IgD-negative memory B cell (primary cell): ENCODE data around the gene ZNF316. TPM values are rescaled to one million over a fixed set of nuclear protein-coding genes. Genes with fewer than 3 reads are reported as not detected.

Experiments
- H3K27ac Mint-ChIP-seq, 3 donors: one replicate each; pipeline ENCODE4 v1.8.0; 2020 to 2022; ENCODE audit warnings: mild to moderate bottlenecking in 3 of 3, mixed read lengths in 3 of 3, moderate library complexity in 1 of 3
- H3K27me3 Mint-ChIP-seq: one replicate; pipeline ENCODE4 v1.8.0; 2021; ENCODE audit warnings: mixed read lengths
- H3K36me3 Mint-ChIP-seq: one replicate; pipeline ENCODE4 v1.8.0; 2020; ENCODE audit warnings: mild to moderate bottlenecking, mixed read lengths
- H3K4me1 Mint-ChIP-seq, 3 donors: one replicate each; pipeline ENCODE4 v1.8.0; 2020 to 2022; ENCODE audit warnings: mixed read lengths in 3 of 3, mild to moderate bottlenecking in 1 of 3
- H3K4me3 Mint-ChIP-seq, 4 donors: one replicate each; pipeline ENCODE4 v1.8.0; 2020 to 2022; ENCODE audit warnings: mild to moderate bottlenecking in 4 of 4, mixed read lengths in 4 of 4, moderate library complexity in 3 of 4
- H3K9me3 Mint-ChIP-seq, 3 donors: one replicate each; pipeline ENCODE4 v1.8.0; 2020 to 2021; ENCODE audit warnings: mixed read lengths in 3 of 3, mild to moderate bottlenecking in 1 of 3
- polyA plus RNA-seq: library from polyadenylated mRNA; unstranded; fragments of 300-500 nt; fragmentation: Illumina TruSeq; gene quantifications from one replicate; pipeline ENCODE4 v1.2.3, GENCODE V29; 2021

The ZNF316 gene
- polyA plus RNA-seq, 1 donor from 2014 or later = 2.1 TPM

GRCh38 chr7:6648066-6648814 is 11.1 kb downstream of the ZNF316 start:
- H3K4me1 Mint-ChIP-seq = no peaks in the 10 kb centered on the region
- no peak overlapping the region for H3K27ac Mint-ChIP-seq
- peaks cover 12% of the 10 kb centered on the region for H3K36me3 Mint-ChIP-seq
- no peaks in the 10 kb centered on the region for H3K27me3 Mint-ChIP-seq
- no peak overlapping the region for H3K4me3 Mint-ChIP-seq
- H3K9me3 Mint-ChIP-seq = peaks cover 0 to 2% (median 0%) of the 10 kb centered on the region in 3 donors

DNA sequence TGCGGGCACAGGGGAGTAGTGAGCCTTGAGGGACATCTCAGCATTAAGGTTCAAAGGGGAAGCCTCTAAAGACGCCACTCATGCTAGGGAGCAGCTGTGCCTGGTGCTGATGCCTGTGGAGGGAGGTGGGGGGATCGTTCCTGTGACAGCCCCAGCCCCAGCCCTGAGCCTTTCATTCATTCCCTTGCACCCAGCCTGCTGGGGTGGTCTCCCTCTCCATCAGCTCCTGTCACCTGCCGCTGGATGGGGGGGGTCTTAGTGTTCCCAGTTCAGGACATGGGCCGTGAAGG is 11.6 kb downstream of the ZNF316 start:
- no peak overlapping the region for H3K27ac Mint-ChIP-seq
- H3K9me3 Mint-ChIP-seq = peaks cover 0 to 2% (median 0%) of the 10 kb centered on the region in 3 donors
- H3K36me3 Mint-ChIP-seq = peaks cover 12% of the 10 kb centered on the region
- H3K4me3 Mint-ChIP-seq = no peak overlapping the region
- no peaks in the 10 kb centered on the region for H3K27me3 Mint-ChIP-seq
- no peaks in the 10 kb centered on the region for H3K4me1 Mint-ChIP-seq

GRCh38 chr7:6649241-6649961 is 12.3 kb downstream of the ZNF316 start:
- H3K27me3 Mint-ChIP-seq = no peaks in the 10 kb centered on the region
- no peaks in the 10 kb centered on the region for H3K4me1 Mint-ChIP-seq
- peaks cover 0 to 2% (median 0%) of the 10 kb centered on the region in 3 donors for H3K9me3 Mint-ChIP-seq
- peaks cover 12% of the 10 kb centered on the region for H3K36me3 Mint-ChIP-seq
- no peak overlapping the region for H3K4me3 Mint-ChIP-seq
- peak overlapping the region in 2 of 3 donors; percentile 31 to 78 for H3K27ac Mint-ChIP-seq

DNA sequence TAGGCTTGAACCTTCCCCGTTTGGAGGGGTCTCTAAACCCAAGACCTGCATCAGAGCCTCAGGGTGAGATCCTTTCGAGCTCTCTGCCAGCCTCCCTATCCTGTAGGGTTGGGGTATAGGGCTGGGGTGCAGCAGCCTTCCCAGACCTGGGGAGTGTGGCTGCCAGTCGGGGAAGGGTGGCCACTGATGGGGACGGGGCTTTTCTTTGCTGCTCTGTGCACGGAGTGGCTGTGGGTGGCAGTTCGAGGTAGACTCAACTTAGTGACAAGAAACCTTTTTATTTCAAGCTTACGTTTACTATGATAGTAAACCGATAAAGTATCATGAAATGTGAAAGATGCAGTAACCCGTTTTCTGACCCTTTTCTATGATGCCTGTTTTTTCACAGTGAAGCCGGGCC is 13.0 kb downstream of the ZNF316 start:
- Mint-ChIP-seq H3K27me3 (no peaks in the 10 kb centered on the region), H3K4me1 (no peaks in the 10 kb centered on the region), H3K9me3 (peaks cover 0 to 2% (median 0%) of the 10 kb centered on the region in 3 donors), H3K27ac (peak overlapping the region in 1 of 3 donors; percentile 77), H3K4me3 (no peak overlapping the region), H3K36me3 (peaks cover 16% of the 10 kb centered on the region)

- Mint-ChIP-seq H3K4me1 (no peaks in the 10 kb centered on the region), H3K36me3 (peaks cover 18% of the 10 kb centered on the region), H3K4me3 (no peak overlapping the region), H3K9me3 (peaks cover 0 to 2% (median 0%) of the 10 kb centered on the region in 3 donors), H3K27me3 (no peaks in the 10 kb centered on the region), H3K27ac (peak overlapping the region in 1 of 3 donors; percentile 87)
Measured at GRCh38 chr7:6650521-6651011, 13.4 kb downstream of the ZNF316 start.

DNA sequence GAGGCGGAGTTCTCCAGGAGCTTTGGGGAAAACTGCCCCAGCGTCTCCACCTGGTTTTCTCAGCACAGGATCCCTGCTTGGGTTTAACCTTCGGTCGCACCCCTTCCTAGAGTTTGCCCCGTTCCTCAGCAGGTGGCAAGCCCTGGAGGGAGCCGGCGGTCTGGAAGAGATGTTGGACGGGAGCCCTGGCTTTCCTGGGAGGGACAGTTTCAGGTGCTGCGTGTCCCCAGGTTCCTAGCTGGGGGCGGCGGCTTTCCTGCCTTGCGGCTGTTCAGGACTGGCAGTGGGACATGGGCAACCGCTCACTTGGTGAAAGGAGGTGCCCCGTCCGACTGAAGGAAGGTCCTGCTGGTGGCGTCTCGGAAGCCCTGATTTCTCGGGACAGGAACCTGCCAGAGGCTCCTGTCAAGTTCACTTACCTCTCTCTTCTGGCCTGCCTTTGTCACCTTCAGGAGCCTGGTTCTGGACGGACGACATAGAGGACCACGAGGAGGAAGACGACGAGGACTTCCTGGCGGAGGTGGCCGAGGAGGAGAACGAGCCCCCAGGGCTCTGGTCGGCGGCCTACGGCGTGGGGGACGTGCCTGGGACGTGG is 14.8 kb downstream of the ZNF316 start:
- Mint-ChIP-seq H3K27me3 (no peaks in the 10 kb centered on the region), H3K4me1 (no peaks in the 10 kb centered on the region), H3K27ac (no peak overlapping the region), H3K4me3 (no peak overlapping the region), H3K36me3 (peaks cover 17% of the 10 kb centered on the region), H3K9me3 (peaks cover 0 to 2% (median 0%) of the 10 kb centered on the region in 3 donors)

GRCh38 chr7:6652446-6653011 is 15.4 kb downstream of the ZNF316 start:
- H3K27me3 Mint-ChIP-seq = no peaks in the 10 kb centered on the region
- H3K36me3 Mint-ChIP-seq = peaks cover 17% of the 10 kb centered on the region
- H3K27ac Mint-ChIP-seq = no peak overlapping the region
- no peak overlapping the region for H3K4me3 Mint-ChIP-seq
- no peaks in the 10 kb centered on the region for H3K4me1 Mint-ChIP-seq
- H3K9me3 Mint-ChIP-seq = peaks cover 0 to 2% (median 0%) of the 10 kb centered on the region in 3 donors

- no peaks in the 10 kb centered on the region for H3K27me3 Mint-ChIP-seq
- no peak overlapping the region for H3K4me3 Mint-ChIP-seq
- peaks cover 17% of the 10 kb centered on the region for H3K36me3 Mint-ChIP-seq
- H3K4me1 Mint-ChIP-seq = no peaks in the 10 kb centered on the region
- peaks cover 0 to 2% (median 0%) of the 10 kb centered on the region in 3 donors for H3K9me3 Mint-ChIP-seq
- no peak overlapping the region for H3K27ac Mint-ChIP-seq
Measured at GRCh38 chr7:6653071-6654003, 16.2 kb downstream of the ZNF316 start.

DNA sequence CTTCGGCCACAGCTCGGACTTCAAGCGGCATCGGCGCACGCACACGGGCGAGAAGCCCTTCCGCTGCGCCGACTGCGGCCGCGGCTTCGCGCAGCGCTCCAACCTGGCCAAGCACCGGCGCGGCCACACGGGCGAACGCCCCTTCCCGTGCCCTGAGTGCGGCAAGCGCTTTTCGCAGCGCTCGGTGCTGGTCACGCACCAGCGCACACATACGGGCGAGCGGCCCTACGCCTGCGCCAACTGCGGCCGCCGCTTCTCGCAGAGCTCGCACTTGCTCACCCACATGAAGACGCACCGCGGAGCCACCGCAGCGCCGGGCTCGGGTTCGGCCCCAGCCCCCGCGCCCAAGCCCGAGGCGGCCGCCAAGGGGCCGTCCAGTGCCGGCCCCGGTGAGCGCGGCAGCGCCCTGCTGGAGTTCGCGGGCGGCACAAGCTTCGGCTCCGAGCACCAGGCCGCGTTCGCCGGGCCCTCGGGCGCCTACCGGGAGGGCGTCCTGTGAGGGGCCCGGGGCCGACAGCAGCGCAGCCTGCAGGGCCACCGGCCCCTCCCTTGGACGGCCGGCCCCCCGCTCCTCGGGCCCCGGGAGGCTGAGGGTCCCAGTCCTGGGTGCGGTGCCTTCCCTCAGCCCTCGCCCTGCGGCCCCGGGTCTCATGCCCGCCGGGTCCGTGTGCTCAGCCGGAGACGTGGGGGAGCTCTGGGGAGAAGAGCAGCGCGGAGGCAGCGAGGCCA is 17.2 kb downstream of the ZNF316 start:
- H3K4me3 Mint-ChIP-seq = no peak overlapping the region
- peaks cover 0 to 3% (median 0%) of the 10 kb centered on the region in 3 donors for H3K4me1 Mint-ChIP-seq
- no peaks in the 10 kb centered on the region for H3K27me3 Mint-ChIP-seq
- peaks cover 17% of the 10 kb centered on the region for H3K36me3 Mint-ChIP-seq
- H3K9me3 Mint-ChIP-seq = peaks cover 0 to 2% (median 0%) of the 10 kb centered on the region in 3 donors
- no peak overlapping the region for H3K27ac Mint-ChIP-seq

GRCh38 chr7:6654842-6655610 is 17.9 kb downstream of the ZNF316 start:
- peaks cover 15% of the 10 kb centered on the region for H3K36me3 Mint-ChIP-seq
- H3K9me3 Mint-ChIP-seq = peaks cover 0 to 2% (median 0%) of the 10 kb centered on the region in 3 donors
- H3K4me1 Mint-ChIP-seq = peaks cover 0 to 3% (median 0%) of the 10 kb centered on the region in 3 donors
- H3K27ac Mint-ChIP-seq = no peak overlapping the region
- H3K27me3 Mint-ChIP-seq = no peaks in the 10 kb centered on the region
- H3K4me3 Mint-ChIP-seq = peak overlapping the region in 1 of 4 donors; percentile 41

- Mint-ChIP-seq H3K27me3 (no peaks in the 10 kb centered on the region), H3K4me3 (no peak overlapping the region), H3K4me1 (peaks cover 0 to 3% (median 0%) of the 10 kb centered on the region in 3 donors), H3K27ac (no peak overlapping the region), H3K36me3 (peaks cover 9% of the 10 kb centered on the region), H3K9me3 (peaks cover 0 to under 1% (median 0%) of the 10 kb centered on the region in 3 donors)
Measured at GRCh38 chr7:6655636-6656385, 18.7 kb downstream of the ZNF316 start.

GRCh38 chr7:6656413-6656812 is 19.3 kb downstream of the ZNF316 start:
- Mint-ChIP-seq H3K27me3 (no peaks in the 10 kb centered on the region), H3K4me3 (peak overlapping the region in 1 of 4 donors; percentile 17), H3K4me1 (peaks cover 0 to 3% (median 0%) of the 10 kb centered on the region in 3 donors), H3K36me3 (peaks cover 6% of the 10 kb centered on the region), H3K27ac (no peak overlapping the region), H3K9me3 (no peaks in the 10 kb centered on the region)
